ENCODE data around the gene ZNF536.

- TF ChIP-seq NFXL1 (CRISPR knock-in tag; IDR thresholded peaks at IDR 0.05) (no peak), POLR2AphosphoS5 (IDR thresholded peaks at IDR 0.05; ENCODE audit: control insufficient read depth, insufficient read depth, low read depth, low read length) (no peak), E2F3 (CRISPR knock-in tag; IDR thresholded peaks at IDR 0.05) (no peak), L3MBTL2 (IDR thresholded peaks at IDR 0.05) (no peak), ZNF655 (CRISPR knock-in tag; IDR thresholded peaks at IDR 0.05) (no peak)
Observed at GRCh38 chr19:30362156-30362754, 9.9 kb upstream of the ZNF536 start.
